H1 (cell line): ENCODE measurements around the gene SKP1.

Experiments used
- CBX8 ChIP-seq: fragments of 300-800, 300-1000 bp; sonication (generic); IDR thresholded peaks from 2 replicates; pipeline ENCODE4 v1.7.1; 2016; ENCODE audit warnings: low read depth, low read length, borderline replicate concordance
- CEBPB ChIP-seq: IDR thresholded peaks from 2 replicates; pipeline ENCODE4 v1.6.1; 2012; ENCODE audit warnings: low read depth, low read length
- CHD1 ChIP-seq: IDR thresholded peaks from 2 replicates; pipeline ENCODE4 v1.6.1; 2012; ENCODE audit warnings: low read depth, low read length, improper control_type of control experiment
- CTCF ChIP-seq, 3 experiments: IDR thresholded peaks; 1 replicate in 2 of 3; 2 replicates in 1 of 3; pipeline versions ENCODE4 v1.5.1 to v1.6.1; 2011; ENCODE audit warnings: low read length in 3 of 3, mild to moderate bottlenecking in 3 of 3, inconsistent platforms in 2 of 3, low read depth in 1 of 3, moderate library complexity in 1 of 3; ENCODE audit not compliant: insufficient read depth in 1 of 3; ENCODE audit errors: control extremely low read depth in 1 of 3
- EZH2 ChIP-seq: fragments of 200-600 bp; sonication (generic); IDR thresholded peaks from 2 replicates; pipeline ENCODE4 v1.7.1; 2012; ENCODE audit warnings: low read depth, mild to moderate bottlenecking, moderate library complexity, low read length, inconsistent platforms; ENCODE audit not compliant: severe bottlenecking
- POLR2A ChIP-seq, 2 experiments: IDR thresholded peaks; 1 replicate in 1 of 2; 2 replicates in 1 of 2; pipeline ENCODE4 v1.6.1; 2011; ENCODE audit warnings: low read depth in 2 of 2, low read length in 2 of 2, mild to moderate bottlenecking in 2 of 2; ENCODE audit errors: control extremely low read depth in 1 of 2
- POLR2AphosphoS5 ChIP-seq: IDR thresholded peaks from 2 replicates; pipeline ENCODE4 v1.6.1; 2011; ENCODE audit warnings: low read depth, low read length
- SIN3A ChIP-seq, 2 experiments: IDR thresholded peaks in 1 of 2; conservative IDR thresholded peaks in 1 of 2; 2 replicates each; pipeline ENCODE4 v1.6.1; 2011 to 2012; ENCODE audit warnings: low read length in 2 of 2, improper control_type of control experiment in 1 of 2, low read depth in 1 of 2, mild to moderate bottlenecking in 1 of 2
- SP1 ChIP-seq: IDR thresholded peaks from 2 replicates; pipeline ENCODE4 v1.6.1; 2011; ENCODE audit warnings: low read depth, low read length
- TAF1 ChIP-seq: IDR thresholded peaks from 2 replicates; pipeline ENCODE4 v1.6.1; 2011; ENCODE audit warnings: mild to moderate bottlenecking, low read depth, low read length
- YY1 ChIP-seq: IDR thresholded peaks from 2 replicates; pipeline ENCODE4 v1.6.1; 2011; ENCODE audit warnings: low read depth, mild to moderate bottlenecking, low read length

- TF ChIP-seq EZH2 (no peak), POLR2A (IDR thresholded peaks at IDR 0.05; ENCODE audit: control extremely low read depth in 1 of 2, low read depth in 2 of 2, low read length in 2 of 2) (peak in 1 of 2 experiments; percentile 90; a peak in 2 of 3 replicates), CBX8 (no peak), CTCF (IDR thresholded peaks at IDR 0.05; ENCODE audit: control extremely low read depth in 1 of 3, insufficient read depth in 1 of 3, low read depth in 1 of 3, low read length in 3 of 3) (no peak), CHD1 (no peak; the same call in 1 of the 2 replicates), POLR2AphosphoS5 (peak; percentile 14; the same call in 1 of the 2 replicates), SIN3A (conservative IDR thresholded peaks at IDR 0.05 in 1 of 2, IDR thresholded peaks at IDR 0.05 in 1 of 2; ENCODE audit: low read depth in 1 of 2, low read length in 2 of 2) (0 out of 4 replicates have a peak, but pooled peaks of 1 of the 2 experiments have one; percentile 19), YY1 (peak; percentile 96), TAF1 (peak; percentile 68), SP1 (peak; percentile 44; the same call in 1 of the 2 replicates), CEBPB (no peak; the same call in 1 of the 2 replicates)
These were observed 49.2 kb upstream of the SKP1 start, which contains the start of gene PPP2CA for GRCh38 chr5:134225780-134226440.
